ENCODE data around the gene PSME3. TPM values are rescaled to one million over a fixed set of nuclear protein-coding genes. Genes with fewer than 3 reads are reported as not detected.

PSME3 gene
- total RNA-seq, 2 donors from 2014 or later, result 153 to 178 TPM

GRCh38 chr17:42806249-42806648, 26.9 kb upstream of the PSME3 start:
- Histone ChIP-seq H3K36me3 (ENCODE audit: control insufficient read depth, insufficient read depth, low read length) (peaks cover 25% of the 10 kb centered on the region), H3K9me3 (ENCODE audit: control insufficient read depth, low read length) (no peaks in the 10 kb centered on the region), H3K4me1 (ENCODE audit: control insufficient read depth, insufficient read depth, low read length) (peaks cover 3% of the 10 kb centered on the region), H3K9ac (ENCODE audit: extremely low read depth, low read length, poor library complexity, severe bottlenecking) (no peak overlapping the region), H3K27ac (ENCODE audit: low read depth, low read length) (no peak overlapping the region), H3K4me3 (ENCODE audit: low read length) (no peak overlapping the region), H3K27me3 (ENCODE audit: control insufficient read depth, insufficient read depth, low read length, poor library complexity, severe bottlenecking) (no peaks in the 10 kb centered on the region)
- peaks cover 22% of the 10 kb centered on the region for H3K4me1 Mint-ChIP-seq
- no peak for DNase-seq
- no peaks in the 10 kb centered on the region for H3K9me3 Mint-ChIP-seq
- 89% methylated on average over 1 of the region's 1 CpG; no CpG with 5 or more reads in 1 of the 2 experiments for WGBS, 2 experiments (ENCODE audit: insufficient coverage in 1 of 2, insufficient read length in 1 of 2)
- H3K27ac Mint-ChIP-seq, result no peak overlapping the region
- H3K36me3 Mint-ChIP-seq (ENCODE audit: low read depth), result peaks cover 23% of the 10 kb centered on the region
- no peaks in the 10 kb centered on the region for H3K27me3 Mint-ChIP-seq (ENCODE audit: insufficient read depth)
- H3K4me3 Mint-ChIP-seq, result no peak overlapping the region
- no peak for TF ChIP-seq CTCF (conservative IDR thresholded peaks at IDR 0.05)

GRCh38 chr17:42809250-42809649, 23.9 kb upstream of the PSME3 start:
- Histone ChIP-seq H3K27me3 (ENCODE audit: control insufficient read depth, insufficient read depth, low read length, poor library complexity, severe bottlenecking) (no peaks in the 10 kb centered on the region), H3K9me3 (ENCODE audit: control insufficient read depth, low read length) (no peaks in the 10 kb centered on the region), H3K4me1 (ENCODE audit: control insufficient read depth, insufficient read depth, low read length) (no peaks in the 10 kb centered on the region), H3K9ac (ENCODE audit: extremely low read depth, low read length, poor library complexity, severe bottlenecking) (no peak overlapping the region), H3K27ac (ENCODE audit: low read depth, low read length) (no peak overlapping the region), H3K4me3 (ENCODE audit: low read length) (no peak overlapping the region), H3K36me3 (ENCODE audit: control insufficient read depth, insufficient read depth, low read length) (peaks cover 41% of the 10 kb centered on the region)
- Mint-ChIP-seq H3K36me3 (ENCODE audit: low read depth) (peaks cover 37% of the 10 kb centered on the region), H3K27ac (no peak overlapping the region), H3K4me1 (no peaks in the 10 kb centered on the region), H3K4me3 (no peak overlapping the region), H3K9me3 (no peaks in the 10 kb centered on the region), H3K27me3 (ENCODE audit: insufficient read depth) (no peaks in the 10 kb centered on the region)
- no peak for TF ChIP-seq CTCF (conservative IDR thresholded peaks at IDR 0.05)
- DNase-seq, result no peak
- 91 to 100% methylated on average over 3 of the region's 3 CpGs for WGBS, 2 experiments (ENCODE audit: insufficient coverage in 1 of 2, insufficient read length in 1 of 2)

- no peaks in the 10 kb centered on the region for H3K9me3 Mint-ChIP-seq
- Histone ChIP-seq H3K36me3 (ENCODE audit: control insufficient read depth, insufficient read depth, low read length) (peaks cover 83% of the 10 kb centered on the region), H3K4me1 (ENCODE audit: control insufficient read depth, insufficient read depth, low read length) (no peaks in the 10 kb centered on the region), H3K9ac (ENCODE audit: extremely low read depth, low read length, poor library complexity, severe bottlenecking) (no peak overlapping the region), H3K27me3 (ENCODE audit: control insufficient read depth, insufficient read depth, low read length, poor library complexity, severe bottlenecking) (no peaks in the 10 kb centered on the region), H3K27ac (ENCODE audit: low read depth, low read length) (no peak overlapping the region), H3K9me3 (ENCODE audit: control insufficient read depth, low read length) (no peaks in the 10 kb centered on the region), H3K4me3 (ENCODE audit: low read length) (no peak overlapping the region)
- no peak overlapping the region for H3K27ac Mint-ChIP-seq
- H3K4me1 Mint-ChIP-seq, result no peaks in the 10 kb centered on the region
- no peaks in the 10 kb centered on the region for H3K27me3 Mint-ChIP-seq (ENCODE audit: insufficient read depth)
- H3K4me3 Mint-ChIP-seq, result no peak overlapping the region
- no peak for TF ChIP-seq CTCF (conservative IDR thresholded peaks at IDR 0.05)
- peaks cover 70% of the 10 kb centered on the region for H3K36me3 Mint-ChIP-seq (ENCODE audit: low read depth)
- 93 to 96% methylated on average over 8 of the region's 8 CpGs for WGBS, 2 experiments (ENCODE audit: insufficient coverage in 1 of 2, insufficient read length in 1 of 2)
- no peak for DNase-seq
Observed at GRCh38 chr17:42814633-42815399, 18.4 kb upstream of the PSME3 start.
